ENCODE measurements around the gene EPS8L3.

The EPS8L3 gene

GRCh38 chr1:109721971-109722370, 41.8 kb downstream of the EPS8L3 start:
- Histone ChIP-seq H3K4me2 (ENCODE audit: low read depth, low read length, poor library complexity, severe bottlenecking) (no peak overlapping the region), H2AFZ (ENCODE audit: low read depth, low read length, severe bottlenecking) (no peak overlapping the region), H3K9ac (ENCODE audit: low read length) (no peak overlapping the region), H3K9me2 (replicated peaks; ENCODE audit: insufficient read depth, low read length) (no peaks in the 10 kb centered on the region), H4K20me1 (ENCODE audit: low read depth, low read length) (no peaks in the 10 kb centered on the region), H3K36me3 (ENCODE audit: low read length) (no peaks in the 10 kb centered on the region), H3K27me3 (ENCODE audit: low read length) (no peaks in the 10 kb centered on the region), H3K9me3 (ENCODE audit: insufficient read depth, low read length) (no peaks in the 10 kb centered on the region), H3K27ac (ENCODE audit: low read depth, low read length) (no peak overlapping the region), H3F3A (ENCODE audit: insufficient read depth) (no peaks in the 10 kb centered on the region), H3K79me2 (ENCODE audit: insufficient read depth, low read length) (no peaks in the 10 kb centered on the region), H3K4me3 (ENCODE audit: insufficient read depth, low read length, poor library complexity, severe bottlenecking) (no peak overlapping the region)
- TF ChIP-seq EZH2phosphoT487 (conservative IDR thresholded peaks at IDR 0.05; ENCODE audit: low read length): no peak
- TF ChIP-seq, protein P1, sequence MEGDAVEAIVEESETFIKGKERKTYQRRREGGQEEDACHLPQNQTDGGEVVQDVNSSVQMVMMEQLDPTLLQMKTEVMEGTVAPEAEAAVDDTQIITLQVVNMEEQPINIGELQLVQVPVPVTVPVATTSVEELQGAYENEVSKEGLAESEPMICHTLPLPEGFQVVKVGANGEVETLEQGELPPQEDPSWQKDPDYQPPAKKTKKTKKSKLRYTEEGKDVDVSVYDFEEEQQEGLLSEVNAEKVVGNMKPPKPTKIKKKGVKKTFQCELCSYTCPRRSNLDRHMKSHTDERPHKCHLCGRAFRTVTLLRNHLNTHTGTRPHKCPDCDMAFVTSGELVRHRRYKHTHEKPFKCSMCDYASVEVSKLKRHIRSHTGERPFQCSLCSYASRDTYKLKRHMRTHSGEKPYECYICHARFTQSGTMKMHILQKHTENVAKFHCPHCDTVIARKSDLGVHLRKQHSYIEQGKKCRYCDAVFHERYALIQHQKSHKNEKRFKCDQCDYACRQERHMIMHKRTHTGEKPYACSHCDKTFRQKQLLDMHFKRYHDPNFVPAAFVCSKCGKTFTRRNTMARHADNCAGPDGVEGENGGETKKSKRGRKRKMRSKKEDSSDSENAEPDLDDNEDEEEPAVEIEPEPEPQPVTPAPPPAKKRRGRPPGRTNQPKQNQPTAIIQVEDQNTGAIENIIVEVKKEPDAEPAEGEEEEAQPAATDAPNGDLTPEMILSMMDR (IDR thresholded peaks at IDR 0.05; ENCODE audit: insufficient read depth, low read length, poor library complexity, severe bottlenecking): no peak

DNA sequence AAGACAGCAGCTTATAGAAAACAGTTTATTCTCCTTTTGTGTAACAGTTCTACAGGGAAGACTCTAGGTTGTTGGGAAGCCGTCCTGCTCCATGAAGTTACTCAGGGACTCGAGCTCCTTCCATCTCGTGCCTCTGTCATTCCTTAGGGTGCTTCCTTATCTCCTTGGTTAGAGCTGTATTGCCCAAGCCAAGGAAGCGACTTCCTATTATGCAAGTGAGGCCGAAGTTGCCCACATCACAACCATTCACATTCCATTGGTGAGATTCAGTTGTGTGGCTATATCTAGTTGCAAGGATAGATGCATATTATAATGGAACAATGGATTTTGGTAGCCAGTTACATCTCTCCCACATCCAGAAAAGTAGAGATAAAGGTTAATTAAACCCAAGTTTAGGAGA, 42.7 kb downstream of the EPS8L3 start:
- Histone ChIP-seq H3K27me3 (ENCODE audit: low read length) (no peaks in the 10 kb centered on the region), H3K4me3 (ENCODE audit: insufficient read depth, low read length, poor library complexity, severe bottlenecking) (no peak overlapping the region), H3K9ac (ENCODE audit: low read length) (no peak overlapping the region), H3K9me2 (replicated peaks; ENCODE audit: insufficient read depth, low read length) (no peaks in the 10 kb centered on the region), H3K79me2 (ENCODE audit: insufficient read depth, low read length) (no peaks in the 10 kb centered on the region), H2AFZ (ENCODE audit: low read depth, low read length, severe bottlenecking) (no peak overlapping the region), H3K36me3 (ENCODE audit: low read length) (no peaks in the 10 kb centered on the region), H3F3A (ENCODE audit: insufficient read depth) (no peaks in the 10 kb centered on the region), H4K20me1 (ENCODE audit: low read depth, low read length) (no peaks in the 10 kb centered on the region), H3K4me2 (ENCODE audit: low read depth, low read length, poor library complexity, severe bottlenecking) (no peak overlapping the region), H3K9me3 (ENCODE audit: insufficient read depth, low read length) (no peaks in the 10 kb centered on the region), H3K27ac (ENCODE audit: low read depth, low read length) (no peak overlapping the region)
- TF ChIP-seq, protein P1 (IDR thresholded peaks at IDR 0.05; ENCODE audit: insufficient read depth, low read length, poor library complexity, severe bottlenecking): no peak
- TF ChIP-seq EZH2phosphoT487 (conservative IDR thresholded peaks at IDR 0.05; ENCODE audit: low read length): no peak

DNA sequence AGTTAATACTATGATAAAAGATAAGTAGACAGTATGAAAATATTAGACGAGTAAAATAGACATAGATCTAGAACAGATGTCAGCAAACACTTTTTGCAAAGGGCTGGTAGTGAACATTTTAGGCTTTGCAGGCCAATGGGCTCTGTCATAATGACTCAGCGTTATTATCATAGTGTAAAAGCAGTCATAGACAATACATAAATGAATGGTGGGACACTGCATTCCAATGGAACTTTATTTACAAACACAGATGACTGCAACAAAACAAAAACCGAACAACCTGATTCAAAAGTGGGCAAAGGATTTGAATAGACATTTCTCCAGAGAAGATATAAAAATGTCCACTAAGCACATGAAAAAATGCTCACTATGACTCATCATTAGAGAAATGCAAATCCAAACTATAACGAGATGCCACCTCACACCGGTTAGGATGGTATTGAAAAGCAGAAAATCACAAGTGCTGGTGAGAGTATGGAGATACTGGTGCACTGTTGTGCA, 44.3 kb downstream of the EPS8L3 start:
- H2AFZ ChIP-seq (ENCODE audit: low read depth, low read length, severe bottlenecking): no peak overlapping the region
- H3K36me3 ChIP-seq (ENCODE audit: low read length): no peaks in the 10 kb centered on the region
- H3K9me2 ChIP-seq (replicated peaks; ENCODE audit: insufficient read depth, low read length): no peaks in the 10 kb centered on the region
- H3K9me3 ChIP-seq (ENCODE audit: insufficient read depth, low read length): no peaks in the 10 kb centered on the region
- H3K27ac ChIP-seq (ENCODE audit: low read depth, low read length): no peak overlapping the region
- no peak overlapping the region for H3K4me3 ChIP-seq (ENCODE audit: insufficient read depth, low read length, poor library complexity, severe bottlenecking)
- H3K27me3 ChIP-seq (ENCODE audit: low read length): no peaks in the 10 kb centered on the region
- no peak overlapping the region for H3K9ac ChIP-seq (ENCODE audit: low read length)
- H4K20me1 ChIP-seq (ENCODE audit: low read depth, low read length): no peaks in the 10 kb centered on the region
- H3K4me2 ChIP-seq (ENCODE audit: low read depth, low read length, poor library complexity, severe bottlenecking): no peak overlapping the region
- no peaks in the 10 kb centered on the region for H3K79me2 ChIP-seq (ENCODE audit: insufficient read depth, low read length)
- H3F3A ChIP-seq (ENCODE audit: insufficient read depth): no peaks in the 10 kb centered on the region
- no peak for TF ChIP-seq EZH2phosphoT487 (conservative IDR thresholded peaks at IDR 0.05; ENCODE audit: low read length)
- TF ChIP-seq, protein P1 (IDR thresholded peaks at IDR 0.05; ENCODE audit: insufficient read depth, low read length, poor library complexity, severe bottlenecking): no peak

All from SU-DHL-6 (cell line).